Stromal cell of bone marrow (primary cell): ENCODE measurements around the gene AGAP5.

Source experiments
- DNase-seq: peaks from one replicate; pipeline ENCODE4 v3.0.0-alpha.2; 2012; ENCODE audit warnings: low read depth

The AGAP5 gene

DNA sequence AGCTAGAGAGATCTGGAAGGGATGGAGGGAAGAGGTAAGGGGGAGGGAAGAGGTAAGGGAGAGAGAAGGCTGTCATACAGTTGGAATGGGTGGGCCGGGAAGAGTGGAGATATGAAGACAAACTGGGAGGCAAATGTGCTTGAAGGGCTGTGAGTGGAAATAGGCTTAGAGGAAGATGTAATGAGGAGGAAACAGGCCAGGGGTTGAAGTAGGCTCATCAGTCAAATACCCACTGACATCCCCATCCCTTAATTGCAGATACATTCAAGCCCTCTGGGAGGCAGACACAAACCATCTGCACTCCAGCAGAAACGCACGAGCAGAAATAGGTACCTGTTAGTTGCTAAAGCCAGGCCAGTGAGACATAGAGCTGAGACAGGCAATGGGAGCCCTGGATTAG is 44.2 kb downstream of the AGAP5 start:
- no peak for DNase-seq

- DNase-seq: no peak
Measured at GRCh38 chr10:73653195-73653594, 44.7 kb downstream of the AGAP5 start.

DNA sequence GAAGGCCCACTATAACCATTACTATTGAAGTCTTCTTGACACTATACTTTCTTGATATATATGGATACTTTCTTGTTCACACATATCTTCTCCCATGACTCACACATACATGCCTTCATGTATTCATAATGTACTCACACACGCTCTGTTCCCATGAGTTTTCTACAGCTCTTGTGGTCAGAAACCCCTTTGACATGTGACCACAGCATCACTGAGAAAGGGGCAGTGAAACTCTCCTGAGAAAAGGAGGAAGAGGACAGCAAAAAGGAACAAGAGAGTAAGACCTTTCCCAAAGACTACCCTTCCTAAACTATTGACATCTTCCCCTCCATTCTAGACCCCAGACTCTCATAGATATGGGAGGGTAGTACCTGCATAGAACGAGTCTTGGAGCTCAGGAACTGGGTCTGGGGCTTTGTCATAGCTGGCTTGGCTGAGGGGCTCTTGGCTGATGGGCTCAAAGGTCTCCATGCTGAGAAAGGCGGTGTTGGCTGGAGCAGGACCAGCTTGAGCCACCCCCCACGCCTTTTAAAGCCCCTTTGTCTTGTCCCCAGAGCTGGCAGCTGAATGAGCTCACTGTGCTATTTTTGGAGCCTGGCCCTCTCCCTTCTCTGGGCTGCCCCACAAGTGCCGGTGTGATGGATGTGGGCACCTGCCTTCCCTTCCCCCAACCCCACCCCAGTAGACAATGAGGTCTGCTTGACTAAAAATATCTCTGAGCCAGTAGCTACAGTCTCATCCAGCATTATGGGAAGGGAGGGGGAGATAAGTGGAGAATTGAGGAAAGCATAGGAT is 47.2 kb downstream of the AGAP5 start:
- peak; percentile 10 for DNase-seq

DNA sequence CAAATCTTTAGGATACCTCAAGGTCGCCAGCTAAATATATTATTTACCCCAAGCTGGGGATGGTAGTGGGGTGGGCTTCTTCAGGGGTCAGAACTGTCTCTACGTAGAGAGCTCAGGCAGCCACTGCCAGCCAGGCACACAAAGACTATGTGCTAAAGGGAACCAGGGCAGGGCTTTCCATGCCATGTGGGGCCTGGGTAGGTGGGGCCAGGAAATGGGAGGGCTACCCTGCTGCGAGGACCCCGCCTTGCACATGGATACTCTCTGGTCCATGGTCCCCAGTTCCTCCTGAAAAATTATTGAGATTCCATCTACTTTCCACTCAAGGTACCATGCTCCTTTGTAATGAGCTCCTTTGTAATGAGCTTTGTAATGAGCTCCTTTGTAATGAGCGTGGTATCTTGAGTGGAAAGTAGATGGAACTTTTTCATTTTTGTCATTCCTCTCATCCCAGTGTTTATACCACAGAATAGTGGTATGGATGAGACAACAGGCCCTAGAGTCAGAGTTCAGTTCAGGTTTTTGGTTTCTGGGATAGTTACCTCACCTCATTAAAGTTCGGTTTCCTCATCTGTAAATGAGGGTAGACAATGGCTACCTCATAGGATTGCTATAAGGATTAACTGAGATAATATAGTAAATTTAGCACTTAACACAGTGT is 47.9 kb downstream of the AGAP5 start:
- DNase-seq: no peak

GRCh38 chr10:73648975-73649829 is 48.7 kb downstream of the AGAP5 start:
- no peak for DNase-seq

DNA sequence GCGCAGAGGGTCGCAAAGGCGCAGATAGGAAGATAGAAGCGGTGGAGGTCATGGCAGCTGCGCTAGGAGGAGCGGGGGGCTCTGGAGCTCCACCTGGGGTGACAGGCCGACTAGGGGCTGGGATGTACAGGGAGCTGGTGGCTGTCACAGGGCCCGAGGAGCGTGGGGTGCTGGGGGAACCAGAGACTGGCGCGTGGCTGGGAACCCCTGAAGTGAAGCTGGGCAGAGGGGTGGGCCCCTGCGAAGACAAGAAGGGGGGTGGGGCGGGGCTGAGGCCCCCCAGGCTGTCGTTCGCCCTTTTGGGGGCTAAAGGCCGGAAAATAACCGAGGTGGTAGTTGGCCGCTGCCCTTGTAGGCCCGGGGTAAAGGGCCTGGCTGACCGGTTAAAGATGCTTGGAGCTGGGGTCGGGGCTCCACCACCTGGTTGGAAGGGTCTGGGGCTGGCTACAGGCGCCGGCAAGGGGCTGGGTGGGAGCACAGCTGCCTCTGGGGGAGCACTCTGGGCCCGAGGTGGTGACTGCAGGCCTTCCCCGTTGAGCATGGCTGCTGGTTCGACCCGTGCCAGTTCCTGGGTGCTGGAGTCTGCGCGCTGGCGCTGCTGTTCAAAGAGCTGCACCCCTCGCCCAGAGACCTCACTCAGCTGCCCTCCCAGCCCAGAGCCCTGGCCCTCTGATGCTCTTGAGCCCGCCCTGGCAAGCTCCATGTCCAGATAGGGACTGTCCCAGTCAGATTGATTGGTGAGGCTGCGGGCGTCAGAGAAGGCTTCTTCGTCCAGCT is 49.8 kb downstream of the AGAP5 start:
- DNase-seq: no peak

DNA sequence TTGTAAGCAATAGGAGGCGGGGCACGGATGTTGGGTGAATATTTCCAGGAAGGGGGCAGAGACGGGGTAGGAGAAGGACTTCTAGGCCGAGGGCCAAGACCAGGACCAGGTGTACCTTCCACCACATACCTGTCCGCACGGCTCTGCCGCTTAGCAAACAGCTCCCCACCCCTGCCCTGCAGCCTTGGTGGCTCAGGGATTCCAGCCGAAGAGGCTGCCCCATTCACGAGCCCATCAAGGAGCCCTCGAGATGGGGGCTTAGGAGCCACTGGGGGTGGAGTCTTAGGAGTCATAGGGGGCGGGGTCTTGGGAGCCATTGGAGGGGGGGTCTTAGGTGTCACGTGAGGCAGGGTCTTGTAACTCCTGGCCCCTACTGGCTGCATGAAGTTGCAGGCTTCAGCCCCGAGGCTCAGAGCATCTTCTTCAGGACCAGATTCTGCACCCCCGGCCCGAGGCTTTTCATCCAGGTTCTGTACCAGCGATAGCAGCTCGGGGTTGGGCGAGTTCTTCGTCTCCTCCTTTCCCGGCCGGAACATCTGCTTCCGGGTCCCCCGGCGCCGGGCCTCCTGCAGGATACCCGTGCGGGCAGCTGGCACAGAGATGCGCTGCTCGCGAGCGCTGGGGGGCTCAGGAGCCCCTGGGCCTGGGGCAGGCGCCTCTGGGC is 50.6 kb downstream of the AGAP5 start:
- peak; percentile 4 for DNase-seq

DNA sequence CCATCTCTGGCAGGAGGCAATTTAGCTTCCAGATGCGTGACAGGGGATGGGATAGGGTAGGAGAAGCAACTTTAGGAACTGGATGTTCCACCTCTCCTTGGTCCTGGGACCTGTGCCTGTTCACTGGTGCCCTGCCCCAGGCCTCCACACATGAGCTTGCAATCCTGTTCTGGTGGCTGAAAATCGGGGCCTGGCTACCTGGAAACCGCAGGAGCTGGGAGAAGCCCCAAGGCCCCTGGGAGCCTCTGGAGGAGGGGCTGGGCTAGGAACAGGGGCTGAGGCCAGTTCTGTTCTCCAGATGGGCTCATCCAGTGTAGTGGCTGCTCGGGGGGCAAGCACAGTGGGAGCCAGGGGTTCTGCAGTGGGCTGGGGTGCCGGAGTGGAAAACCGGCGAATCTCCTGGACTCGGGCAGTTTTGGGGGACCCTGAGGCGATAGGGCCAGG is 51.3 kb downstream of the AGAP5 start:
- no peak for DNase-seq

DNA sequence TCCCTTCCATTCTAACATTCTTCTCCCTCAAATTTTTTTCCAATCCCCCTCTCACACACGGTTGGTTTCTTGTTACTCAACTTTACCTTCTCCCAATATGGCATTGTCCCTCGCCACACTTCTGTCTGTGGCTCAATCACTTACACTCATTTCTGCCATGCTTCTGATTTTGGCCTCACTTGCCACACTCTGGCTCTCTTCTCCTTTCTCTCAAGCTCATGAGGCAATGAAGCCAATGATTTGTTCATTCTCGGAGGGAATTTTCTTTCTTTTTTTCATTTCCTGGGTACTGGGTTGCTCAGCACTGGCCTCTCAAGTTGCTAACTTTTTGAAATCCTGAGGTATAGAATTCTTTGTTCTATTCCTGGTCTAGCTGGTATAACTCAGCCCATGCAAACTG is 52.7 kb downstream of the AGAP5 start:
- DNase-seq: no peak

GRCh38 chr10:73644767-73645166 is 53.1 kb downstream of the AGAP5 start:
- no peak for DNase-seq

DNA sequence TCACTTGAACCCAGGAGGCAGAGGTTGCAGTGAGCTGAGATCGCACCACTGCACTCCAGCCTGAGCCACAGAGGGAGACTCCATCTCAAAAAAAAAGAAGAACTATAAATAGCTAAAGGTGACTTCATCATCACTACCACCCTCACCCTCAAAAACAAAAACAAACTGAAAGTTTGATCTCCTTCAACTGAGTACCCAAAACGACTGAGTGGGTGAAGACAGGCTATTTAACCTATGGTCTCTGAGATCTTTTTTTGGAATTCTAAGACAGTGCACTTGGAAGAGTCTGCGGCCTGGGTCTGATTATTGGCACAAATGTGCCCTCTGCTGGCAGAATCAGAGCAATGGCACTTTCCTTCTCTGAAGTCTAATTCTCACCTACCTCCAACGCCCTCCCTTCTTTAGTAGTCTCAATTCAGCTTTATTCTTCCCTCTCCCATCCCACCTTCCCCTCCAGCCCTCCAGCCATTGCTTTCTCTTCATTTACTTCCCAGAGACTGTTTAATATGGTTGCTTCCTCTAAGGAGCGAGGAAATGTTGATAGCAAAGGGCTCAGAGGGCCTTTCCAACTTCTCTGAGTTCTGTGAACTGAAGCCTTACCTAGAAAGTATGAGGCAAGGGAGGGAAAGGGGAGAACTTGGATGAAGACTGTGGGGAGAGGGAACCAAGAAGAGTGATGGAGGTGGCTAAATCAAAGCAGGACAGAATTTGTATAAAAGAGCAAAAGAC is 53.7 kb downstream of the AGAP5 start:
- peak; percentile 51 for DNase-seq

DNA sequence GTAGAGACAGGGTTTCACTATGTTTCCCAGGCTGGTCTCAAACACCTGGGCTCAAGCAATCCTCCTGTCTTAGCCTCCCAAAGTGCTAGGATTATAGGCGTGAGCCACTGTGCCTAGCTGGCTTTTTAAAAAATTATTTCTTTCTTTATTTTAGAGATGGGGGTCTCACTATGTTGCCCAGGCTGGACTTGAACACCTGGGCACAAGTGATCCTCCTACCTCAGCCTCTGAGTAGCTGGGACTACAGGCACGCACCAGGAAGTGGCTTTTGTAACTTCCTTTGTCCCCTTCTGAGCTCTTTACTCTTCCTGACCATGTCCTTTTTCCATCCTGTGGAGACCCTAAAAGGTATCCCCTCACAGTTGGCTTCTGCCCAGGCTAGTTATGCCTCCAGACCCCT is 54.5 kb downstream of the AGAP5 start:
- no peak for DNase-seq

- no peak for DNase-seq
Measured at GRCh38 chr10:73641328-73642060, 56.4 kb downstream of the AGAP5 start, which contains the start of gene MYOZ1. Gene MYOZ1, minus strand, starts transcription at chr10:73641474. Its CDS starts 1,457 bp downstream, at chr10:73640017.

DNA sequence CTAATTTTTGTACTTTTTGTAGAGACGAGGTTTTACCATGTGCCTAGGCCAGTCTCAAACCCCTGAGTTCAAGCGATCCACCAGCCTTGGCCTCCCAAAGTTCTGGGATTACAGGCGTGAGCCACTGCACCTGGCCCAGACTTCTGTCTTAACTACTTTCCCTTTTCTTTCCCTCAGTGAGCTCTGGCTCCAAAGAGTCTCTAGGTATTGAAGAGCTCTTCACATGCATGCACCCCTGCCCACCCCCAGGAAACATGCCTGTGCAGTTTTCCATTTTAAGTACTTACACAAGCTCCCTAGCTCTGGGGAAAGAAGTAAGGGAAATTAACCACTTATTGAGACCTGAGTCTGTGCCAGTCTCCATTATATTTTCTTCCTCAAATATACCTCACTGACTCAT is 58.6 kb downstream of the AGAP5 start:
- no peak for DNase-seq

- DNase-seq: no peak
Measured at GRCh38 chr10:73635781-73636180, 62.1 kb downstream of the AGAP5 start.

DNA sequence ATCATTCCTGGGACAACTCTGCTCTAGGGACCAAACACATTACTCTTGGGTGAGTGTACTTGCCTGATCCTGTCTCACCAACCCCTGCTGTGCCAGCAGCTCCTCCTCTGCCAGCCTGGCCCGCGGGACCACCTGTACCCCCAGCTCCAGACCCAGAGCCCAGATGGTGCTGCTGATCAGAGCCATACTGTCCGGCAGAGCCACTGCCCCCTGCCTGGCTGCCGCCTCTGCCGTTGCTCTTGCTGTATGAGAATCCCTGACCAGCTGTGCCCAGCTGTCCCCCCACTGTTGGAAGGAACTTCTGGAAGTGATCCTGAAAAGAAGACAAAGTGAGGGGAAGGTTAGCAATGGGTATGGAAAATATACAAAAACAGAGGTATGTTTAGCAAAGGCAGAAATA is 63.5 kb downstream of the AGAP5 start:
- DNase-seq: no peak

GRCh38 chr10:73629165-73629564 is 68.7 kb downstream of the AGAP5 start:
- DNase-seq: no peak

GRCh38 chr10:73628405-73628804 is 69.5 kb downstream of the AGAP5 start:
- DNase-seq: no peak

DNA sequence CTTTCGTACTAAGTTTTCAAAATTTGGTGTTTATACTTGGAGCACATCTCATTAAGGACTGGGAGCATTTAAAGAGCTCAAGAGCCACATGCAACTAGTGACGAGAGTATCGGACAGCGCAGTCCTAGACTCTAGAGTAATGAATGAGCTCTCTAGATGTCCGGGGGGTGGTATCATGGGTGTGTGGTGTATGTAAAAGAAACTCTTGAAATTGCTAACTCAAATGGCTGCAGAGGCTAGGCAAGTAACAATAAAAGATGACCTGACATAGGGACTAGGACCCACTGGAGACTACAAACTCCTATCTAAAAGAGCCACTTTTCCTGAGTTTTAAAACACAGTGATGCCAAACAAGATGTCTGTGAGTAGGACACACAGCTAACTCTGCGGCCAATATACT is 70.6 kb downstream of the AGAP5 start:
- DNase-seq: no peak
